Measurements from ENCODE around the gene PCDH15.
"Not testable (repeated sequence)": the region's sequence is repeated elsewhere in the genome, so short reads cannot be mapped to it uniquely, and the experiment has no call there.

PCDH15 gene

GRCh38 chr10:53978301-53978700 lies 822.7 kb downstream of the PCDH15 start:
- no peak for DNase-seq (ENCODE audit: low spot score)

GRCh38 chr10:53977267-53977666 lies 823.8 kb downstream of the PCDH15 start:
- DNase-seq (ENCODE audit: low spot score): no peak

GRCh38 chr10:53957401-53957800 lies 843.6 kb downstream of the PCDH15 start:
- no peak for DNase-seq (ENCODE audit: low spot score)

- no peak for DNase-seq (ENCODE audit: low spot score)
Measured at GRCh38 chr10:53955091-53955490, 845.9 kb downstream of the PCDH15 start.

- no peak for DNase-seq (ENCODE audit: low spot score)
Measured at GRCh38 chr10:53952698-53953630, 848.1 kb downstream of the PCDH15 start.

- DNase-seq (ENCODE audit: low spot score): no peak
Measured at GRCh38 chr10:53939654-53940053, 861.4 kb downstream of the PCDH15 start.

GRCh38 chr10:53930648-53931047 lies 870.4 kb downstream of the PCDH15 start:
- DNase-seq (ENCODE audit: low spot score): no peak

GRCh38 chr10:53924051-53924700 lies 876.9 kb downstream of the PCDH15 start:
- DNase-seq (ENCODE audit: low spot score): not testable (repeated sequence)

GRCh38 chr10:53918755-53919154 lies 882.3 kb downstream of the PCDH15 start:
- DNase-seq (ENCODE audit: low spot score): no peak

GRCh38 chr10:53909791-53910190 lies 891.2 kb downstream of the PCDH15 start:
- DNase-seq (ENCODE audit: low spot score): no peak

GRCh38 chr10:53904506-53905241 lies 896.4 kb downstream of the PCDH15 start:
- no peak for DNase-seq (ENCODE audit: low spot score)

- no peak for DNase-seq (ENCODE audit: low spot score)
Measured at GRCh38 chr10:53903756-53904155, 897.3 kb downstream of the PCDH15 start.

GRCh38 chr10:53899463-53900160 lies 901.4 kb downstream of the PCDH15 start:
- DNase-seq (ENCODE audit: low spot score): no peak

GRCh38 chr10:53898532-53898931 lies 902.5 kb downstream of the PCDH15 start:
- no peak for DNase-seq (ENCODE audit: low spot score)

GRCh38 chr10:53894145-53894544 lies 906.9 kb downstream of the PCDH15 start:
- DNase-seq (ENCODE audit: low spot score): no peak

- DNase-seq (ENCODE audit: low spot score): no peak
Measured at GRCh38 chr10:53893061-53893460, 908.0 kb downstream of the PCDH15 start.

- no peak for DNase-seq (ENCODE audit: low spot score)
Measured at GRCh38 chr10:53886325-53887300, 914.4 kb downstream of the PCDH15 start.

GRCh38 chr10:53864846-53865245 lies 936.2 kb downstream of the PCDH15 start:
- DNase-seq (ENCODE audit: low spot score): no peak

- DNase-seq (ENCODE audit: low spot score): no peak
Measured at GRCh38 chr10:53852450-53853175, 948.4 kb downstream of the PCDH15 start.

- no peak for DNase-seq (ENCODE audit: low spot score)
Measured at GRCh38 chr10:53846809-53847208, 954.2 kb downstream of the PCDH15 start.

Measured in hematopoietic multipotent progenitor cell treated with erythropoietin and hydrocortisone succinate and interleukin-3 and kit ligand, for 15 days (in vitro differentiated cells).